ENCODE measurements around the gene CFAP73. TPM values are rescaled to one million over a fixed set of nuclear protein-coding genes. Genes with fewer than 3 reads are reported as not detected.

The CFAP73 gene
- total and polyA plus RNA-seq, 2 of the 8 experiments (the other 6 are each of a cell fraction or from before 2014, with no cell fraction given) = 0.45 to 0.56 TPM

DNA sequence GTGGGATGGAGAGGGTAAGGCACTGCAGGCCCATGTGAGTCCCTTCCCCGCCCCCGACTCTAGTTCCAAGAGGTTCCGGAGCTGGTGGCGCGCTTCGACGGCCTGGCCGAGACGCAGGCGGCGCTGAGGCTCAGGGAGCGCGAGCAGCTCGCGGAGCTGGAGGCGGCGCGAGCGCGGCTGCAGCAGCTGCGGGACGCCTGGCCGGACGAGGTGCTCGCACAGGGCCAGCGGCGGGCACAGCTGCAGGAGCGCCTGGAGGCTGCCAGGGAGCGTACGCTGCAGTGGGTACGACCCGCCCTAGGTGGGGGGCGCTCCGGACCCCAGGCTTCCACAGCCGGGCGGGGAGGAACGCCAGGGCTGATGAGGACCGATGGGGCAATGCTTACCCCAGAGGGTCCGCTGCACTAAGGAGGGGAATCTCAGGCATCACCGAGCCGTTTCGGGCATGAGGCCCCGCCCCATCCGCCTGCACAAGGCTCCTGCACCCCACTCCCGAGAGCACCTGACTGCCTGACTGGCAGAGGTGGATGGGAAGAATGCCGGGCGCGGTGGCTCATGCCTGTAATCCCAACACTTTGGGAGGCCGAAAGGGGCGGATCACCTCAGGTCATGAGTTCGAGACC lies 4.9 kb downstream of the CFAP73 start (continued):
- TF ChIP-seq, protein P1, sequence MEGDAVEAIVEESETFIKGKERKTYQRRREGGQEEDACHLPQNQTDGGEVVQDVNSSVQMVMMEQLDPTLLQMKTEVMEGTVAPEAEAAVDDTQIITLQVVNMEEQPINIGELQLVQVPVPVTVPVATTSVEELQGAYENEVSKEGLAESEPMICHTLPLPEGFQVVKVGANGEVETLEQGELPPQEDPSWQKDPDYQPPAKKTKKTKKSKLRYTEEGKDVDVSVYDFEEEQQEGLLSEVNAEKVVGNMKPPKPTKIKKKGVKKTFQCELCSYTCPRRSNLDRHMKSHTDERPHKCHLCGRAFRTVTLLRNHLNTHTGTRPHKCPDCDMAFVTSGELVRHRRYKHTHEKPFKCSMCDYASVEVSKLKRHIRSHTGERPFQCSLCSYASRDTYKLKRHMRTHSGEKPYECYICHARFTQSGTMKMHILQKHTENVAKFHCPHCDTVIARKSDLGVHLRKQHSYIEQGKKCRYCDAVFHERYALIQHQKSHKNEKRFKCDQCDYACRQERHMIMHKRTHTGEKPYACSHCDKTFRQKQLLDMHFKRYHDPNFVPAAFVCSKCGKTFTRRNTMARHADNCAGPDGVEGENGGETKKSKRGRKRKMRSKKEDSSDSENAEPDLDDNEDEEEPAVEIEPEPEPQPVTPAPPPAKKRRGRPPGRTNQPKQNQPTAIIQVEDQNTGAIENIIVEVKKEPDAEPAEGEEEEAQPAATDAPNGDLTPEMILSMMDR (IDR thresholded peaks at IDR 0.05; ENCODE audit: control extremely low read depth in 1 of 3, insufficient read depth in 1 of 3, low read depth in 1 of 3, low read length in 3 of 3) = no peak
- TF ChIP-seq KDM1A (IDR thresholded peaks at IDR 0.05; ENCODE audit: borderline replicate concordance, low read length) (no peak), JUND (IDR thresholded peaks at IDR 0.05; ENCODE audit: low read length) (no peak), RAD21 (IDR thresholded peaks at IDR 0.05 in 1 of 2, conservative IDR thresholded peaks at IDR 0.05 in 1 of 2; ENCODE audit: low read depth in 2 of 2, low read length in 2 of 2) (no peak), KDM5A (IDR thresholded peaks at IDR 0.05; ENCODE audit: low read length) (no peak), TCF12 (IDR thresholded peaks at IDR 0.05; ENCODE audit: low read depth, low read length) (no peak), HDAC2 (IDR thresholded peaks at IDR 0.05; ENCODE audit: borderline replicate concordance in 1 of 2, low read depth in 2 of 2, low read length in 2 of 2) (no peak), SP1 (IDR thresholded peaks at IDR 0.05; ENCODE audit: low read depth, low read length) (no peak), PHF8 (conservative IDR thresholded peaks at IDR 0.05; ENCODE audit: low read depth, low read length) (no peak; the same call in 1 of the 2 replicates), TAF7 (optimal IDR thresholded peaks at IDR 0.05; ENCODE audit: borderline replicate concordance, low read depth, low read length) (no peak), POLR2A (IDR thresholded peaks at IDR 0.05; ENCODE audit: control extremely low read depth in 1 of 2, low read depth in 2 of 2, low read length in 2 of 2) (0 out of 3 replicates have a peak, but pooled peaks of 1 of the 2 experiments have one; percentile 13), YY1 (IDR thresholded peaks at IDR 0.05; ENCODE audit: low read depth, low read length) (no peak), RBBP5 (IDR thresholded peaks at IDR 0.05; ENCODE audit: borderline replicate concordance, low read depth, low read length) (peak; percentile 74; the same call in 1 of the 2 replicates), SP4 (IDR thresholded peaks at IDR 0.05; ENCODE audit: low read length) (no peak), SUZ12 (IDR thresholded peaks at IDR 0.05; ENCODE audit: low read length) (no peak), CHD2 (IDR thresholded peaks at IDR 0.05; ENCODE audit: low read length) (no peak), CEBPB (IDR thresholded peaks at IDR 0.05; ENCODE audit: low read depth, low read length) (peak; percentile 6; the same call in 1 of the 2 replicates), BCL11A (IDR thresholded peaks at IDR 0.05; ENCODE audit: low read depth in 2 of 2, low read length in 2 of 2) (no peak), RNF2 (IDR thresholded peaks at IDR 0.05; ENCODE audit: borderline replicate concordance, low read depth, low read length, missing control alignments, poor library complexity, severe bottlenecking) (no peak), SIRT6 (IDR thresholded peaks at IDR 0.05; ENCODE audit: low read length) (no peak), ZNF274 (IDR thresholded peaks at IDR 0.05; ENCODE audit: borderline replicate concordance, extremely low read depth, low read length) (no peak)
- TF ChIP-seq, protein P2, sequence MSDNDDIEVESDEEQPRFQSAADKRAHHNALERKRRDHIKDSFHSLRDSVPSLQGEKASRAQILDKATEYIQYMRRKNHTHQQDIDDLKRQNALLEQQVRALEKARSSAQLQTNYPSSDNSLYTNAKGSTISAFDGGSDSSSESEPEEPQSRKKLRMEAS (IDR thresholded peaks at IDR 0.05) = peak; percentile 84

Measured in H1 (cell line).